Fibroblast of skin of left biceps (primary cell): Measurements from ENCODE around the gene BCL2L15.
A peak's percentile ranks its signal among the peaks of the same experiment; 100 is the strongest.
"Not testable (repeated sequence)": the region's sequence is repeated elsewhere in the genome, so short reads cannot be mapped to it uniquely, and the experiment has no call there.

ENCODE experiments used
- DNase-seq, 2 experiments: peaks; one replicate each; pipeline ENCODE4 v3.0.0-alpha.2; 2013; ENCODE audit warnings: low read depth in 2 of 2

Gene BCL2L15

DNA sequence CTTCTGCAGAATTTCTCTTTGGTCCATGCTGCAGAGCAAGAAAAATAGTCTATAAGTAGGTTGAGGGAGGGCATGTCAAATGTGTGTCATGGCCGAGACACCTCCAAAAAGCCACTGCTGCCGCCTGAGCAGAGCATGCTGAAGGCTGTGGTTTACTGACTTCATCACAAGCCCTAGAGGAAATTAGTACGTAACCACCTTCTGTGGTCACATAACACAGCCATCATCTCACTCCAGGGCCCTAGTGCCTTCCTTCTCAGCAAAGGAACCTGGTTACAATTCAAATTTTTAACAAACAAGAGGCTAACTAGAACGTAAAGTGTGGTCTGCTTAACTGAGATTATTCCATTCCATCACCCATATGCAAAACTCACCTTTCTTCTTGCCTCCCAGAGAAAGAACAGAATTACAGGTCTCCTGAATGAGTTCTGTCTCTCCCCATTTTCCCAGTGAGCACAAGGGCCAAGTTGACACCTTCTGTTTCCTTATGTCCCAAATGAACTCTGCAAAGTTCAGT lies 15.7 kb downstream of the BCL2L15 start, which contains the start of gene PTPN22:
Gene PTPN22, minus strand, starts transcription at position 116 of the 517 bp plus-strand sequence.
- DNase-seq, result peak; percentile 24 to 26

DNA sequence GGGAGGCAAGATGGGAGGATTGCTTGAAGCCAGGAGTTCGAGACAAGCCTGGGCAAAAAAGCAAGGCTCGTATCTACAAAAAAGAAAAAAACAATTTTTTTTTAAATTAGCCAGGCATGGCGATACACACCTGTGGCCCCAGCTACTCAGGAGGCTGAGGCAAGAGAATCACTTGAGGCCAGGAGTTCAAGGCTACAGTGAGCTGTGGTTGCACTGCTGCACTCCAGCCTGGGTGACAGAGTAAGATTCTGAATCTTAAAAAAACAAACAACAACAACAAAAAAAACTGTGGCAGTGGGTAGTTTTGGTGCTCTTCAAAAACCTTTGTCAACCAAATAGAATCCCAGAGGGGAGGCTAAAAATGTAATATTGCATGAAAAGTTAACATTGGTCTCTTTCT lies 16.6 kb downstream of the BCL2L15 start:
- no peak for DNase-seq

DNA sequence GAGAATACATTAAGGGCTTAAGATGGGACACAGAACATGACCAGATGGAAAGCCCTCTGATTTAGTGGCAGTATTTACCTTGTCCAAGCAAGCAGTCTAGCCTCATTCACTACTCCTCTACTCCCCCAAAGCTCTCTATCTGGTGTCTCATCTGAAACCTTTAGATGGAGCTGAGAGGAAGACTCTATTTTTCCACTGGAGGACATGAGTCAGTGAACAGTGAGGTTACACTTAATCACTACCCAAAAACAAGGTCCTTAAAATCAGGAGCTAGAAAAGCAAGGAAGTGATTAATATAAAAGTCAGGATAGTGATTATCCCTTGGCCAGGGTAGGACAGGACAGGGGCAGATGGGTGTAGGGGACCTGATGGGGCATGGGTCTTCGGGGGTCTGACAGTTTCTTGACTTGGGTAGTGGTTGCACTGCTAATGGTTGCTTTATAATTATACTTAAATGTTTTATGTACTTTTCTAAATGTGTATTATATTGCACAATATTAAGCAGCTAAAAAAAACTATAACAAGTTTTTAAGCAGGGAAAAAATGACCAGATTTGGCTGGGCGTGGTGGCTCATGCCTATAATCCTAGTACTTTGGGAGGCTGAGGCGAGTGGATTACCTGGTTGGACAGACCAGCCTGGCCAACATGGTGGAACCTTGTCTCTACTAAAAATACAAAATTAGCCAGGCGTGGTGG lies 18.8 kb downstream of the BCL2L15 start:
- DNase-seq, result peak in 1 of 2 experiments; percentile 4

DNA sequence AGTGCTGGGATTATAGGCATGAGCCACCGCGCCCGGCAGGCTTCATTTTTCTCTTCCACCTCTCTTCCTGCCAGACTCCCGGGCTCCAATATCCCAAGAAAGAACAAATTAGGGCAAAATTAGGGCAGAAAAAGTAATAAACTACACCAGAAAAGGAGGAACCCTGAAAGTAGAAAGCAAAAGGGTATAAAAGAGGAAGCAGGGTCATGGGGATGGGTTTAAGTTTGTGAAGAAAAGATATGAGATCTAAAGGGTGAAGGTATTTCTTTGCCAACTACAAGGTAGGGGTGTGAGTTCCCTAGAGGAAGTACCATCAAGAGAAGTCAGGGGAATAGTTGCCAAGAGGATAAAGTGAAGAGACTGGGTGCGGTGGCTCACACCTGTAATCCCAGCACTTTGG lies 25.7 kb downstream of the BCL2L15 start:
- no peak for DNase-seq

DNA sequence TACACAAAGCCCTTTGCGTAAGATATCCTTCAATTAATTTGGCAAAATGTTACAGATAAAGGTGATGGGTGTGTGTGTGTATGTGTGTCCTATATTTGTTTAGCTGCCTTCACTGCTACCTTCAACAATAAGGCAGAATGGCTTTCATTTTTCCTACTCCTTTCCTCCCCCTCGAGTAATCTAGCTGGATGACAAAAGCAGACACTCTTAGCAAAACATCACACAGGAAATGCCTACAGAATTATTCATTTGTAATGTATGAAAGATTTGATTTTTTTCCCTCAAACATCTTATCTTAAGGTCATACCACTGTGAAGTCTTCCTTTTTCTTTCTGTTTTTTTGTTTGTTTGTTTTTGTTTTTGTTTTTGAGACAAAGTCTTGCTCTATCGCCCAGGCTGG lies 26.5 kb downstream of the BCL2L15 start:
- peak; percentile 50 to 59 for DNase-seq

DNA sequence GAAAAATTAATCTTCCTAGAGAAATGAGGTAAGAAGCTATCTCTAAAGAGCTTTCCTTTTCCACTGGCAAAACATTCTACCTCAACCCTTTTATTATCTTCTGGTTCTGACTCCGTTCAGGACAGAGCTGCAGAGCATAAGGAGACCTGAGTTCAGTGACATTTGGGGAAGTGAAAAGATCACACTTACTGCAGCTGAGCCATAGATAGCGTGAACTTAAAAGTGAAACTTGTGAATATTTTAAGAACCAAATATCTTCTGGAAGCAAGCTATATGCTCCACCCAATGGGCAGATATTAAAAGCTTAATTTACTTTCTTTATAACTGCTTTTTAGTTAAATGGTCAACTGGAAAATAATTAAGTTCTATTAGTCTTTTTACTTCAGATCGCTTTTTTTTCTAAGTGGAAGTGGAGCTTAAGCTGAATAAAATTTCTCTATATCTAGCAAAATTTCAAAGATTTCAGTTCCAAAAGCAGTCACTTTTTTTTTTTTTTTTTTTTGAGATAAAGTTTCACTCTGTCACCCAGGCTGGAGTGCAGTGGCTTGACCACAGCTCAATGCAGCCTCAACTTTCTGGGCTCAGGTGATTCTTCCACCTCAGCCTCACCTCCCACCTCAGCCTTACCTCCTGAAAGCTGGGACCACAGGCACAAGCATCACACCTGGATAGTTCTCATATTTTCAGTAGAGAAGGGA lies 27.8 kb downstream of the BCL2L15 start:
- DNase-seq, result no peak

DNA sequence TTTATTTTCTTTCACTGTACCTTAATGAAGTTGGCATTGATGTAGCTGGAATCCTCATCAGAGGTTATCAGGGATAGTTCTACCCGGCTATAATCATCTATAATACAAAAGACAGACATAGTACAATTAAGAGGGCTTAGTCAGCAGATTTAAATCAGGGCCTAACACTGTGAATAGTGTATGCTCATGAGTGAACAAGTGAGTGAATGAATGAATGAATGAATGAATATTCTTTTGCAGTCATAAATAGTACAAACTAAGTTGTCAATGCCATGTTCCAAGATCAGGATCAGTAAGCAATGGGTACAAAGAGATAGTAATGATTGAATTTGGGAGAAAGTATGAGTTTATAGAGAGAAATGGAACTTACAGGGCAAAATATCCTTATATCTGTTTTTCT lies 28.4 kb downstream of the BCL2L15 start:
- DNase-seq, result no peak

DNA sequence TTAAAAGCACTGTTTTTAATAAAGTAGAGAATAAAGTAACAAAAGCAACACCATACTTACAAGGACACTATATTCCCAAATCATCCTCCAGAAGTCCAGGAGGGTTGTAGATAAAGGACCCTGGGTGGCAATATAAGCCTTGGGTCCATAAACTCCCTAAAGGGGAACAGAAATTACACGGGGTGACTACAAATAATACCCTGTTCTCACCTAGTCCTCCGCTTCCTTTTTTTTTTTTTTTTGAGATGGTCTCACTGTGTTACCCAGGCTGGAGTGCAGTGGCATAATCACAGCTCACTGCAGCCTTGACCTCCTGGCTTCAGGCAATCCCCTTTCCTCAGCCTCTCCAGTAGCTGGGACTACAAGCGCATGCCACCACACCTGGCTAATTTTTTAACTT lies 29.0 kb downstream of the BCL2L15 start:
- no peak for DNase-seq

DNA sequence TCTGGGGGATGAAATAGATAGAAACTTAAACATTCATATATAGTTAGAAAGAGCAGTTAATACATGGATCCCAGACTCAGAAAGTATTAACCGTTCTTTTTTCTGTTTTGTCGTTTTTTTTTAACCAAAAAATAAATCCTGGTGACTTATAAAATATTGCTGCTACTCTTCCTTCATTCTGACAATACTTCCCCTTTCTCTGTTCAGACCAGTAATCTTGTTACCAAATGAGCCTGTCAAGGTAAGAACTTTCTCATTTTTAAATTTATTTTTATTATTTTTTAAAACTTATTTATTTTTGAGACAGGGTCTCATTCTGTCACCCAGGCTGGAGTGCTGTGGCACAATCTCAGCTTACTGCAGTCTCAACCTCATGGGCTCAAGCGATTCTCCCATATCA lies 29.6 kb downstream of the BCL2L15 start:
- DNase-seq, result no peak

DNA sequence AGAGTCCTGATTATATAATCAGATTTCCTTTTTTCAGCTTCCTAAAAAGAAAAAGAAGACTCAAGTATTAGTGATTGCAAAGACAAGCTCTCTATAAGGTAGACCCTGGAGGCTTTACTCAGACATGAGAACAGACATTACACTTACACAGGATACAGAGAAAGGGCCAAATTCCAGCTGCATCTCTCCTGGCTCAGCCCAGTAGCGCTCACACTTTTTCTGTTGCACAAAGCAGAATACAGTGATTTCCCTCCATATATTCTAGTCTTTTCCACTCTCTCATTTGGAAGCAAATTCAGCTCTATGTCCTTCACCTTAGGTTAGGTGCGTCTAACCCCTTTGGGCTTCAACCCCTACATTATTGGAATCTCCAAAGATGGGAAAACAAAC lies 31.0 kb downstream of the BCL2L15 start:
- DNase-seq, result no peak

DNA sequence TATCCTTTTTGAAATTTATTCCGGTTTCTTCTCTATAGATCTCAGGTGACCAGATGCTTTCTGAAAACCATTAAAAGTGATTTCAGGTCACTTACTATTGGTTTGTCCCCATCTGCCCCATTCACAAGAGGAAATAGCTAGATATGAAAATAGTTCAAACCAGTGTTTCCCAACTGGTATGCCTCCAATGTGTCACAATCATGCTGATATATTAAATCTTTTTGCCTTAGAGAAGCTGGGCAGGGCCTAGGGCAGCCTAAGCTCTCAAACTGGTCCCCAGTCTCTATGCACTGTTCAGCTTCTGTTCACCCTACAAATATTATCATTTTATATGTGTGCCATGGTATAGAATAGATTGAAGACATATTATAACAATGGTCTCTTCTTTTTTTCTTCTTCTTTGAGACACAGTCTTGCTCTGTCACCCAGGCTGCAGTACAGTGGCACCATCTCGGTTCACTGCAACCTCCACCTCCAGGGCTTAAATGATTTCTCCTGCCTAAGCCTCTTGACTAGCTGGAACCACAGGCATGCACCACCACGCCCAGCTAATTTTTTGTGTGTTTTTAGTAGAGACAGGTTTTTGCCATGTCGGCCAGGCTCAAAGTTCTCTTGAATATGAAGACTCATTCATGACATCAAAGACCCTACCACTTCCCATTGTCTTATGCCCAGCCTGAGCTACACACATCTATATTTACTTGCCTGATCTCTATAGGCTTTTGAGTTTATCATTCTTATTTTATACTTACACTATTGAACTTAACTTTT lies 31.6 kb downstream of the BCL2L15 start:
- no peak for DNase-seq

DNA sequence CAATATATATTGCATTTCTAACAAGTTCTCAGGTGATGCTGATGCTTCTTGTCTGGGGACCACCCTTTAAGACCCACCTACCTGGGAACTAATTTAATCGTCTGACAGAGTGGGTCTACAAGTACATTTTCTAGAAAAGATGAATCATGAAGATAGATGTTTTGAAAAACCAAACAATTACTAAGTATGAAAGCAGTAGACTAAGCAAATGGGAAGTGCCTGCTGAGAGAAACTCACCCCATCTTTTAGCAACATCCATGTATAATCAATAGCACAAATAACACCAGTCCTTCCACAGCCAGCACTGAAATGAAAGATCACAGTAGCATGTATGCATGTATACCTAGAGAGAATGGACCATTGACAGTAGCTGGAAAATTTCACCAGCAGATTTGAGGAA lies 33.1 kb downstream of the BCL2L15 start:
- no peak for DNase-seq

DNA sequence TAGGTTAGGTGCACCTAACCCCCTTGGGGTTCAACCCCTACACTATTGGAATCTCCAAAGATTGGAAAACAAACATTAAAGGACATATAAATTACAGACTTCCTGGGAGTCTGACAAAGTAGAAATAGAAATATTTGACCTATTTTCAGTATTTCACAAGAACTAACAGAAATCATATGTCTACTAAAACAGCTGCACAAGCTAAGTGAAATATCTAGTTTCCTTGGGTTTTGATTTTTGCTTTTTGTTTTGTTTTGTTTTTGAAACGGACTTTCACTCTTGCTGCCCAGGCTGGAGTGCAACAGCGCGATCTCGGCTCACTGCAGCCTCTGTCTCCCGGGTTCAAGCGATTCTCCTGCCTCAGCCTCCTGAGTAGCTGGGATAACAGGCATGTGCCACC lies 34.7 kb downstream of the BCL2L15 start:
- DNase-seq, result not testable (repeated sequence)

DNA sequence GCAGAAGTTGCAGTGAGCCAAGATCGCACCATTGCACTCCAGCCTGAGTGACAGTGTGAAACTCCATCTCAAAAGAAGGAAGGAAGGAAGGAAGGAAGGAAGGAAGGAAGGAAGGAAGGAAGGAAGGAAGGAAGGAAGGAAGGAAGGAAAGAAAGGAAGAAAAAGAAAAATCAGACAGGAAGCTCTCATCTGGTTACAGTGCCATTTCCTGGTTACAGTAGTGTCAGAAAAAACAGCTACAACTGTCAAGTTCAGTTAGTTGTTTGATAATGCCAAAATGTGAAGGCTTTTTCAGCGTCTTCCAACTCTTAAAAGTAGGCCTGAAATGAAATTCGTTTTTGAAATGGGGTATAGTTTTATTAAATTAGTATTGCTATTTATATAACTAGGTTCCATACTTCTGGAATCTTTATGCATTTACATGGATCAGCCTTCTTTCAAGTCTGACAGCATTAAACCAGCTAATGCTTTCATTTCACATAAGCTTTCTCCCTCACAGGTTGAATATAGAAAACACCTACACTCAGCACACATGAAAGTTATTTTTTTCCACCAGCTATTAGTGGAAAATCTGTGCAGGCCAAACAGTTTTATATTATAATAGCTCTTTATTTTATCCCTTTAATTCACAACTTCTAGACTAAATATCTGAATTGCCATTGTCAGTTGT lies 37.1 kb downstream of the BCL2L15 start:
- DNase-seq, result no peak

DNA sequence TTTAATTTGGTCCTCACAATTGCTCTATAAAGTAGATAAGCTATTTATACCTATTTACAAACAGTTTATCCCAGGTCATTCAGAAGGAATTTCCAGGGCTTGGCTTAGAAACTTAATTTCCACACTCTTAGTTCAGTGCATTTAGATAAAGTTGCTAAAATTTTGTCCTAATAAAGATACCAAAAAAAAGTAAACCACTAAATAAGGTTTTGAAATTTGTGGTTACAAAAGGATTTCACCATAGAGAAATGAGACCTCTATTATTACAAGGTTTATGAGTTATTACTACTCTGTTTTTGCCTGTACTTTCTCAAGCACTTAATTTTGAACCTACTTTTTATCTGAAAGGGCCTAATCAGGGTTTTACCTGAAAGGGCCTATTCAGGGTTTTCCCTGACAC lies 38.3 kb downstream of the BCL2L15 start:
- no peak for DNase-seq

DNA sequence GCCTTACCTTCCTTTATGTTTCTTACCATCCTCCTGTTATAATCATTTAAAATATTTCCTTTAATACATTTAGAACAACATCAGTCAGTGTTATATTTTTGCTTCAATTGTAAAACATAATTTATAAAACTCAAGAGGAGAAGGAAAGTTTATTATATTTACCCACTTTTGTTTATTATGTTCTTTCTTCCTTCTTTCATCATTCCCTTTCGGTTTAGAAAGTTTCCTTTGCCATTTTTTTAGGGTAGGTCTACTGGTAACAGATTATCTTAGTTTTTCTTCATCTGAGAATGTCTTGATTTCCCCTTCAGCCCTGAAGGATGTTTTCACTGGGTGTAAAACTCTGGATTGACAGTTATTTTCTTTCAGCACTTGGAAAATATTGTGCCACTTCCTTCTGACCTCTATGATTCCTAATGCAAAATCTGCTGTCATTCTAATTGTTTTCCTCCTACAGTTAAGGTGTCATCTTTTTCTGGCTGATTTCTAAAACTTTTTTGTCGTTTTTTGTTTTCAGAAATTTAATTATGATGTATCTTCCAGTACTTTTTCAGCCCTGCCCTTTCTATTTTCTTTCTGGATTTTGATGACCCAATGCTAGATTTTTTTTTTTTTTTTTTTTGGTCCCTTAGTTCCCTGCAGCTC lies 40.9 kb downstream of the BCL2L15 start:
- DNase-seq, result no peak

DNA sequence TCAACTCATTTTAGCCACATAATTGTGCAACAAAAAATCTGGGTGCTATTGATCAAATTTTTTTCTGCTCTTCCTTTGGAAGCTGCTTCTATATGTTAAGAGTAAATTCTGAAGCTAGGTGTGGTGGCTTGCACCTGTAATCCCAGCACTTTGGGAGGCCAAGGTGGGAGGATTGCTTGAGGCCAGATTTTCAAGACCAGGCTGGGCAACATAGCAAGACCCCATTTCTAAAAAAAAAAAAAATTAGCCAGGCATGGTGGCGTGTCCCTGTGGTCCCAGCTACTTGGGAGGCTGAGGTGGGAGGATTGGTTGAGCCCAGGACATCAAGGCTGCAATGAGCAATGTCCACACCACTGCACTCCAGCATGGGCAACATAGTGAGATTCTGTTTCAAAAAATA lies 50.8 kb downstream of the BCL2L15 start:
- no peak for DNase-seq

DNA sequence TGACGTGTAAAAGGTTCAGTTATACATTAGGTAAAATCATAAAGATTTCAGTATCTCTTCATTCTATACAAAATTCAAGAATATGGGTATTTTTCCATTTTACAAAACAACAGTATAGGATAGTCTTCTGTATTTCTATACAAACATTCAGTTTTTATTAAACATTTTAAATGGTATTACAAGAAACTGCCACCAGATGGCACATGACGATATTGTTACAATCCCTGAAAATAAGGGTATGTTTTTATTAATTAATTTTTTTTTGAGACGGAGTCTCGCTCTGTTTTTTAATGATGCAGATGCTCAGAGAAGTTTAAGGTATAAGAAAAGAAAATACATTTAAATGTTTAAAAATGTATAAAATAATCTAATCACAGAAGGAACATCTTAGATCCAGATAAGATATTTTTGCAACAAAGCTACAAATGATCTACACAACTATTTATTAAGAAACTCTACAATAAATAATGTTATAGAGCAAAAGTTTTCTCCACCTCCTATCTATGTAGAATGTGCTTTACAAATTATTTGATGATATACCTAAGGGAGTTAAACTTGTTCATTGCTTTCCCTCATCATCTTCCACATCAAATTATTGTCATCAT lies 51.6 kb downstream of the BCL2L15 start:
- peak in 1 of 2 experiments; percentile 17 for DNase-seq

DNA sequence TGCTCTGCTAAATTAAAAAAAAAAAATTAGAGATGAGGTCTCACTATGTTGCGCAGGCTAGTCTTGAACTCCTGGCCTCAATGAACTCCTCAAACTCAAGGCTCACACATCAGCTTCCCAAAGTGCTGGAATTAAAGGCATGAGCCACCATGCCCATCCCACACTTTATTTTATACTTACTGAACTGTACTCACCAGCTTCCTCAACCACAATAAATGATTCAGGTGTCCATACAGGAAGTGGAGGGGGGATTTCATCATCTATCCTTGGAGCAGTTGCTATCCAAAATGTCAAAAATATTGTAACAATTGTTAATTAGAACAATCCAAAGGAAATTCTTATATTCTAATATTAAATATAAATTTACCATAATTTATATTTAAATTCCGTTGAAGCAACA lies 52.7 kb downstream of the BCL2L15 start:
- no peak for DNase-seq
